Osteocyte (in vitro differentiated cells): ENCODE results near the gene LRCH2. TPM values are rescaled to one million over a fixed set of nuclear protein-coding genes. Genes with fewer than 3 reads are reported as not detected.
A peak's percentile ranks its signal among the peaks of the same experiment; 100 is the strongest.

Experiments
- DNase-seq: peaks from one replicate; pipeline ENCODE4 v3.0.0; 2021; ENCODE audit warnings: mixed read lengths; ENCODE audit not compliant: unreplicated experiment; ENCODE audit errors: extremely low spot score
- H3K27ac Mint-ChIP-seq: one replicate; pipeline ENCODE4 v1.8.0; 2021; ENCODE audit warnings: mild to moderate bottlenecking, mixed read lengths; ENCODE audit not compliant: unreplicated experiment
- H3K27me3 Mint-ChIP-seq: one replicate; pipeline ENCODE4 v1.8.0; 2021; ENCODE audit warnings: mixed read lengths; ENCODE audit not compliant: unreplicated experiment
- H3K36me3 Mint-ChIP-seq: one replicate; pipeline ENCODE4 v1.8.0; 2021; ENCODE audit warnings: mixed read lengths; ENCODE audit not compliant: unreplicated experiment
- H3K4me1 Mint-ChIP-seq: one replicate; pipeline ENCODE4 v1.8.0; 2021; ENCODE audit warnings: mixed read lengths; ENCODE audit not compliant: unreplicated experiment
- H3K4me3 Mint-ChIP-seq: one replicate; pipeline ENCODE4 v1.8.0; 2021; ENCODE audit warnings: mild to moderate bottlenecking, moderate library complexity, mixed read lengths; ENCODE audit not compliant: unreplicated experiment
- H3K9me3 Mint-ChIP-seq: one replicate; pipeline ENCODE4 v1.8.0; 2021; ENCODE audit warnings: mixed read lengths; ENCODE audit not compliant: unreplicated experiment
- CTCF ChIP-seq: fragments of 200-600 bp; sonication (generic); IDR thresholded peaks from 2 replicates; pipeline ENCODE4 v1.5.0; 2021; ENCODE audit warnings: antibody characterized with exemption, mild to moderate bottlenecking, moderate library complexity
- total RNA-seq: library from RNA; stranded (reverse); gene quantifications from 2 replicates; pipeline ENCODE4 v1.2.1, GENCODE V29; 2021

LRCH2 gene
- total RNA-seq, 1 donor from 2014 or later: 7.9 TPM

GRCh38 chrX:115174548-115174947, 59.3 kb downstream of the LRCH2 start:
- no peaks in the 10 kb centered on the region for H3K9me3 Mint-ChIP-seq
- H3K4me3 Mint-ChIP-seq: no peak overlapping the region
- H3K27ac Mint-ChIP-seq: no peak overlapping the region
- no peaks in the 10 kb centered on the region for H3K27me3 Mint-ChIP-seq
- no peak for TF ChIP-seq CTCF
- no peak for DNase-seq
- no peaks in the 10 kb centered on the region for H3K4me1 Mint-ChIP-seq
- H3K36me3 Mint-ChIP-seq: peaks cover 4% of the 10 kb centered on the region

- H3K4me1 Mint-ChIP-seq: no peaks in the 10 kb centered on the region
- no peak overlapping the region for H3K27ac Mint-ChIP-seq
- DNase-seq: no peak
- no peaks in the 10 kb centered on the region for H3K27me3 Mint-ChIP-seq
- H3K4me3 Mint-ChIP-seq: no peak overlapping the region
- no peak for TF ChIP-seq CTCF
- peaks cover 4% of the 10 kb centered on the region for H3K36me3 Mint-ChIP-seq
- no peaks in the 10 kb centered on the region for H3K9me3 Mint-ChIP-seq
Measured at GRCh38 chrX:115173181-115173580, 60.7 kb downstream of the LRCH2 start.

GRCh38 chrX:115147220-115147619, 86.7 kb downstream of the LRCH2 start:
- Mint-ChIP-seq H3K4me3 (no peak overlapping the region), H3K27me3 (no peaks in the 10 kb centered on the region), H3K4me1 (no peaks in the 10 kb centered on the region), H3K9me3 (no peaks in the 10 kb centered on the region), H3K27ac (no peak overlapping the region), H3K36me3 (peaks cover 6% of the 10 kb centered on the region)
- DNase-seq: no peak
- peak; percentile 59 for TF ChIP-seq CTCF

- DNase-seq: no peak
- Mint-ChIP-seq H3K36me3 (peaks cover 23% of the 10 kb centered on the region), H3K4me1 (no peaks in the 10 kb centered on the region), H3K4me3 (no peak overlapping the region), H3K27ac (no peak overlapping the region), H3K9me3 (peaks cover 3% of the 10 kb centered on the region), H3K27me3 (no peaks in the 10 kb centered on the region)
- no peak for TF ChIP-seq CTCF
Measured at GRCh38 chrX:115142057-115142456, 91.8 kb downstream of the LRCH2 start.

- DNase-seq: no peak
- Mint-ChIP-seq H3K9me3 (peaks cover 3% of the 10 kb centered on the region), H3K27me3 (no peaks in the 10 kb centered on the region), H3K36me3 (peaks cover 19% of the 10 kb centered on the region), H3K4me1 (no peaks in the 10 kb centered on the region), H3K4me3 (no peak overlapping the region), H3K27ac (no peak overlapping the region)
- TF ChIP-seq CTCF: no peak
Measured at GRCh38 chrX:115138040-115138439, 95.9 kb downstream of the LRCH2 start.
